HG03175 (cell line): ENCODE results near the gene CHN2.

Experiments used
- ATAC-seq: cut with Tn5 transposase; IDR thresholded peaks from one replicate; pipeline ENCODE4 v1.9.1; 2021; ENCODE audit warnings: mild to moderate bottlenecking, moderate library complexity; ENCODE audit not compliant: unreplicated experiment

Gene CHN2

DNA sequence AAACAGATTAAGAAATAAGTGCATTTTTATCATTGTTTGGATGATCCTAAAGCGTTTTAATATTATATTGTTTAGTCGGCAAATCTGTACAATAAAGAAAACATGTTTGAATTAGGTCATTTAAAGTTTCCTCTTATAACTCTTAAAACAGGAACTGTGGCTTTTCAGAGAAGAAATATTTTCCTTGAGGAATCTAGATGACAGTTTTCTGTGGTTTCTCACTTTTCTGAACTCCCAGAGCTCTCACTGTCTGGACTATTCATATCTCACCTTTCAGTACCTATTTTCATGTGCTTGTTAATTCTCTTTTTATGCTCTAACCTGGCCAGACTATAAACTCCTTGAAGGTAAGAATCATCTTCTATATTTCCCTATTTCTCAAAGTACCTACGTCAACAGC lies 135.1 kb downstream of the CHN2 start:
- no peak for ATAC-seq

DNA sequence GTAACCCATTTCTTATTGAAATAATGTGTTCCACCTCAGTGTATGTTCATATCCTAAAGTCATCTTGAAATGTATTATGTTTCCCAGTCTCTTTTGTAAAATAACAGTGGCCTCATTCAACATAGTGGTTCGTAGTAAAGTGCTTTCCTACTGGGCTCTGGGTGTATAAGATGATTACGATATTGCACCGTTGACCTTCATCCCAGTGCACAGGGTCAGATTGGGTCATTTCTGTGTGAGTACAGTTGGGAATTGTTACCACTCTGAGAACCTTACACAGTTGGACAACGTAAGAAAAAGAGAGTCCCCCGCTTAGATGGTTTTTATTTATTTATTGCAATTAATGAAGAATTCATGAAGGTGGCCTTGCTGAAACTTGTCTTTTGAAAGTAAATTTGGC lies 135.6 kb downstream of the CHN2 start:
- no peak for ATAC-seq

DNA sequence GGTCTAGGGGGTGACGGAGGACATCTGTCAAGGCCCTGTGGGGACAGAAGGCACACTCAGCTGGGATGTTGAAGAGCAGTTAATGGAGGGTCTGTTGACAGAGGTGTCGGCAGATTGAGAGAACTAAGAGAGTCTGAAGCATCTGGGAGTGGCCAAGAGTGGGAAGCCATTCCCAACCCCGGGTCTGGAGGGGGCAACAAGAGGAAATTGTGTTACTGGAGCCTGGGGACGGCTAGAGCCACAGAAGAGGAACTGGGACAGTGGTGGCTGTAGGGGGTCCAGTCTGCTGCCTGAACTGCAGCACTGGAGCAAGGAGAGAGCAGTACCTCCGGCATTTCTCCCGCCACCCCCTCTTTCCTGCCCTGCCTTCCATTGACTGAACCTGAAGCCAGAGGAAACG lies 136.6 kb downstream of the CHN2 start:
- no peak for ATAC-seq

DNA sequence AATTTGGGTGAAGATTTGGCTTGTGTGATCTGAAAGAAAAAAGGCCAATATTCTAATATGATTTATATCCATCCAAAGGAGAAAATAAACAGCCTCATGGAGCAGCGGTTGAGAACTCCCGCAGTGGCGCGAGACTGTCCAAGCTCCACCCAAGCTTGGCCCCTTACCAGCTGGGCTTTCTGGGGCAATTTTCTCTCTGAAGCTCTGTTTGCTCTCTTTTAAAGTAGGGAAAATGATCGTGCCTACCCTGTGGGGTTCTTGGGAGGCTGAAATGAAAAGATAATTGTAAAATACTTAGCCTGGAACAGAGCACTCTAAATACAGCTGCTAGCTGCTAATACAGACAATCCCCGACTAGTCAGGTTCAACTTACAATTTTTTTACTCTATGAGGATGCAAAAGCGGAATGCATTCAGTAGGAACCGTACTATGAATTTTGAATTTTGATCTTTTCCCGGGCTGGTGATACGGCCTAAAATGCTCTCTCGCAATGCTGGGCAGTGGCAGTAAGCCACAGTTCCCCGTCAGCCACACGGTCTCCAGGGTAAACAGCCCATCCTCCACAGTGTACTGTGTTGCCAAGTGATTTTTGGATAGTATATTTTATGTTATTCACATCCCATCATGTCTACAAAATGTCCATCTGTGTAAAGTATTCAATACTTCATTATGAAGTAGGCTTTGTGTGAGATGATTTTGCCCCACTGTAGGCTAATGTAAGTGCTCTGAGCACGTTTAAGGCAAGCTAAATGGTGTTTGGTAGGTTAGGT lies 137.7 kb downstream of the CHN2 start:
- no peak for ATAC-seq

DNA sequence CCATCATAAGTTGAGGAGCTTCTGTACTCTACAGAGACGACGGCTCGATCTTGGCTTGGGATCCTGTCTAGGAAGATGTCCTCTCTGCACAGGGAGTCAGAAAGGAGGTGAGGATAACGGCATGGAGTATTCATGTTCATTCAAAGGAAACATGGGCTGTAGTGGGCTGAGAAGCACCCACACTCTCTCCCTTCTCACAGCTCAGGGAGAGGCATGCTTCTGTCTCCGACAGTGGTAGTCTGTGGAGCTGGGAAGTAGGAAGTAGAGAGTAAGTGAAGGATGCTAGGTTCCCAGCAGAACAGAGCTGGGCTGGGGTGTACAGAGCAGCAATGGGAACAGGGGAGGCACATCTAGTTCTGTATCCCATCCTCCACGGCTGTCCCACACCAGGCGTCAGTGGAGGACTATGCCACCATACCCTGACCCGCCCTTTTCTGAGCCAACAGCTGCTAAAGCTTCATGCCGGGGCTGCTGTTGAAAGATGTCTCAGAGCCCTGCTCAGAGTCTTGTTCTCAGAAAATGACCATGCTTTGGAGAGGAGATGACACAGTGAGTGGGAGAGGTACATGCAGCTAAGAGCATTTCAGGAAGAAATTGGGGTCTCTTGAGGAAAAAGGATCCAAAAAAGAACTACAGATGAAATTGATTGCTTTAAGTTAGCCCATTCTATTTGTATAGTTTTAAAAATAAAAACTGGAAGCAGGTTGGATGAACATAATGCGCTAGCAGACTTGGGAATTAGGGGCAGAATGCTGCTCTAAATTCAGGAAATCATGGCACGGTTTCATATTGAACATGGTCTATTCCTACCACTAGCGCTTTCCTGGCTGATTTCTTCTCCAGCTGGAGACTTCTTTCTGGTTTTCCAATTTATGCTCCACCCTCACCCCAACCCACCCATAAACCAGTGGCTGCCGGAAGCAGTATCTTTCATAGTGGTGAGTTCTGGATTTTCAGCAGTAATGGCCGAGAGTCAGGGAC lies 138.6 kb downstream of the CHN2 start:
- ATAC-seq, result no peak

DNA sequence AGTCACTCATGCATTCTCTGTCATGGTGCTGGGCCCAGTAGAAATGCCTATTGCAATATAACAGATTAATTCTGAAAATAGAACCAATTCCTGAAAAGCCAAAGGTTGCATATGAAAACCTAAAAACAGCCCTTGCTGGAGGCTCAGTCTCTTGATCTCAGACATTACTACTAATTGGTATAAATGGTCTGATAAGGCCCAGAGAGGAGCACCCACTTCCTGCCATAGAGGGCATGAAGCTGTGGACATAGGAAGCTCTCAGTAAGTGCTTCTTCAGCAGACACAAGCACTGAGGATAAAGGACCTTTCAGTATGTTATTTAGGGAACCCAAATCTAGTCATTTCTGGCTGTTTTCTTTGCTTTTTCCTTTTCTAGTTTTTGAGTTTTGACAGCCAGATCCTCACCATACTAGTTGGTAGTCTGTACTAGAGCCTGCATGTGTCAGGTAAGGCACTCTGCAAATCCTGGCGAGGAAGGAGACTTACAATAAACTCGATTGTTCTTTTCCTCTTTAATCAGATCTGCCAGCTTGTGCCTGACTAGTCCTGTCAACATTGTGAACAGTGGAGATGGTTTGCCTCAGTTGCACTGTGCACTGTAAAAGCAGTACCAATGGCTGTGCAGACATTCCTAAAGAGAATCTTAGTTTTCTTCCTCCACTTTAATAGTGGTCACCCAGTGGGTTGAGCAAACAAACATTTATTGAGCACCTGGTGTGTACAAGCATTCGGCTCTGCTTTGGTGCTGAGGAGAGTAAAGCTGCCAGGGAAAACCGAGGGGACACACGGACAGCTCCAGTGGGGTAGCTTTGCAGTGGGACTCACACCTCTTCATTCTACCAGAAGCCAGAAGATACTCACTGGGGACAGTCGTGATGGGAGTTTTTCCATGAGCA lies 140.9 kb downstream of the CHN2 start:
- no peak for ATAC-seq

DNA sequence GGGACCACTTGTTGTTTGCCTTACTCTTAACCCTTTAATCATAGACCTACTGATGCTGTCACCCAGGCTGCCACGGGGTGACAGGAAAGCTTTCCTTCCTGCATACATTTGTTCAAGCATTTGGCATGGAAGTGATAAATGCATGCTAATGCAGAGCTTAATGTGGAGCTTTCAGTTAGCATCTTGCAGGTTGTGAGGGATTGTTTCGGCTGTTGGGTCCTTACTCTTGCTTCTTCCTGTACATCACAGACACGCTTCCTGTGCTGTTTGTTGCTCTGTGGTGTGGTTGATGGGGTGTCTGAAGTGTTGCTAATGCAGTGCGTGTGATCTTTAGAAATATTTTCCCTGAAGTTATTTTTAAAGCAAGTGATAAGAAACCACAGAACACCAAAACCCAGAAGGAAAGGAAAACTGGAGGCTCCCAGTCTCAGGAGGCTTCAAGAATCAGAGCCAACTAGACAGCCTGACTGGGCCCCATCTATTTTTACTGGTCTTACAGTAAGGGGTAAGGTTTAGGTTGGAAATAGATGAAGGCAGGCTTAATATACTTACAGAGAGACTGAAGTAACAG lies 143.1 kb downstream of the CHN2 start:
- ATAC-seq, result no peak

DNA sequence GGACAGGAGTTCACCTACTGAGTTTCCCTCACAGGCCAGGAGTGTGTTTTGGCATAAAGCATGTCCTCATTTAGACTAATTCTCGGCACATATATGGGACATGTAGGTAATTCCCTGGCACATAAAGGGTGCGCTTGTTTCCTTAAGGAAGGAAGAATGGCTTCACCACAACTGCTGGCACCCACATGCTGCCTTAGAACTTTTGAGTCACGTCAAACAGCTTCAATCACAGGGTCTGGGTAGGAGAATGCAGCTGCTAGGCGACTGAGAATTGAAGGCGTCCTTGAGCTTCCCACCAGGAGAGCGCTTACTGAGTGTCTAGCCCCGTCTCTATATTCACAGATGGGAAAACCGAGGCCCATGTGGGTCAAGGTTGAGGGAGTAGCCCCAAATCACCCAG lies 146.1 kb downstream of the CHN2 start:
- ATAC-seq, result no peak

DNA sequence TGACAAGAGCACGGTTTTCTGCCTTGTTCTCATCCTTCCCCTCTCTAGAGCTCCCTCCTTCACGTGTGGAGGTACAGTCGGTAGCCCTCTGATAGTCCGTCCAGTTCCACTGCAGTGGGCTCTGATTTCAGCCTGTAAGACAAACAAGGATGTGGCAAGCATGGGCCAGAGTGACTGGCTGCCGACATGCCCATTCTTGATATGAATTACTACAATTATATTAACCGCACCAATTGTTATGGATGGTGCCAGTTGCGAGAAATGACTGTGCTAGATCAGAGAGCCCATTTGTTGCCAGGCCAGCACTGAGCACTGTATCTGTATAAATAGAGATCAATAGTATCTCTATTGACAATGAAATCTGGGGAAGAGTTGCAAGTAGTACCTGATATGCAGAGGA lies 146.6 kb downstream of the CHN2 start:
- no peak for ATAC-seq

DNA sequence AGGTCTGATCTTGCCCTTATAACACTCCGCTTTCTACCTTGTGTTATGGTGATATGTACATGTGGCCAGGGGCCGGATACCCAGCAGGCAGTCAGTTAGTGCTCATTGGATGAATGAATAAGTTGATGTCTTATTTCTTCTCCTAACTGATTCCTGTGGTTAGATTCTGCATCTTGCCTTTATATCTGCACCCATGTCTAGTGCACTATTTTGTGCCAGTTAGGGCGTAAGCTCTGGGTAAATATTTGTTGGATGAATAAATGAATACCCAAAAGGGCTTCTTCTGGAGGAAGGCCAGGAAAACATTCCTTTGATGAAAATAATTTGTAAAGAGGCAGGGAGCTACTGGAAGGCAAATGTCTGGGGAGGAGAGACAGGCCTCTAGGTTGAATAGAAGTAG lies 148.2 kb downstream of the CHN2 start:
- ATAC-seq, result no peak

DNA sequence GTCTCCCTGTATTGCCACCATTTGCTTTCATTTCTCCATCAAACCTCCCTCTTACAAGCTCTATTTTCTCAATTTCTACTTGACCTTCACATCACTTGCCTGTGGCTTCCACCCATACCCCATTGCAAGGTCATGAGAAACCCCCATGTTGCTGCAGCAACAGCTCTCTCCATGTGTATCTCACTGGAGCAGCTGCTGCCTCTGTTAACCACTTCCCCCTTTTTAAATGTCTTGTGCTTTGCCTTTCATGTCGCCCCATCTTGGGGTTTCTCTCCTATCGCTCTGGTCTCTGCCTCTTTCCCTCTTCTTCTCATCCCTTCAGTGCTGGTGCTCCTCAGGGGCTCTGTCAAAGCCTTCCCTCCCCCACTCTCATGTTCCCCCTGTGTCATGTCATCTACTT lies 148.8 kb downstream of the CHN2 start:
- ATAC-seq, result no peak

DNA sequence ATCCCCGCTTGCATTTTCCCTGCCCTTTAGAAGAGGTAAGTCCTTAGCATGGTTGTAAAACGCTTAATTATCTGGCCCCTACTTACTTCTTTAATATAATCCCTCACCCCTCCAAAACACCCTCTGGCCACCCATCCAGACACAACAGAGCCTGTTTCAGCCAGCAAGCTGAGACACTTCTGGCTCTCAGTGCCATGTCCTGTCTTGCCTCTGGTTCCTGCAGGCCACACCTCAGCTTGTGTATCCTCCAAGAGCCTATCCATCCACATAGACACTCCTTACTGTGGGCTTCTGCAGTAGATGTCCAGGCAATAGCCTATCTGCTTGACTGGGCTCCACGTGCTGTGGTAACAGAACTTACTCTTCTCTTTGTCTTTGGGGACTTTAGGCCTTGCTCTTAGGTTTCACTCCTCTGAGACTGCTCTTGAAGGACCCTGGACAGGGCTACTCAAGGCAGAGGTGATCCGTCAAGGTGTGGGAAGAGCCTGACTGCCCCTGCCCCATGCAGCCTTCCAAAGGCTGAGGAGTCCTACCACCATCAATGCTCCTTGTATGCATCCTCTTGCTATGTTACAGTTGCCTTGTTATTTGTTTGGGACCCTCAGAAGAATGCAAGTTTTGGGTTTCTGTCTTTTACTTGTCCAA lies 149.9 kb downstream of the CHN2 start:
- no peak for ATAC-seq

DNA sequence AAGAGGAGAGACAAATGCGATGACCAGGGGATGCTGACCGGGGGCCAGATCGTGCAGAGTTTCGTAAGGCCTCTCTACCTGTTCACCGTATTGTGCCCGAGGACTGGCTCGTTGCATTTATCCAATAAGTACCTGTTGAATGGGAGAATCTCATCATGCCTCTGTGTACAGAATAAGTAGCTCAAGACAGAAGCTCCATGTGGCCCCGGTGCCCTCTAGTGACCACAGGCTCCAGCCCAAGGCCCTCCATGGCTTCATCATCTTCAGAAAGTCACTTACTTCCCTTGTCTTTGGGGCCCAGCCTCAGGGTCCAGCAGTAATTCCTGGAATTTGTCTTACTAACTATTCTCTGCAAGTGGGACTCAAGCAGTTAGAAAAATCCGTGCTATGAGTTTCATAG lies 151.0 kb downstream of the CHN2 start:
- no peak for ATAC-seq

DNA sequence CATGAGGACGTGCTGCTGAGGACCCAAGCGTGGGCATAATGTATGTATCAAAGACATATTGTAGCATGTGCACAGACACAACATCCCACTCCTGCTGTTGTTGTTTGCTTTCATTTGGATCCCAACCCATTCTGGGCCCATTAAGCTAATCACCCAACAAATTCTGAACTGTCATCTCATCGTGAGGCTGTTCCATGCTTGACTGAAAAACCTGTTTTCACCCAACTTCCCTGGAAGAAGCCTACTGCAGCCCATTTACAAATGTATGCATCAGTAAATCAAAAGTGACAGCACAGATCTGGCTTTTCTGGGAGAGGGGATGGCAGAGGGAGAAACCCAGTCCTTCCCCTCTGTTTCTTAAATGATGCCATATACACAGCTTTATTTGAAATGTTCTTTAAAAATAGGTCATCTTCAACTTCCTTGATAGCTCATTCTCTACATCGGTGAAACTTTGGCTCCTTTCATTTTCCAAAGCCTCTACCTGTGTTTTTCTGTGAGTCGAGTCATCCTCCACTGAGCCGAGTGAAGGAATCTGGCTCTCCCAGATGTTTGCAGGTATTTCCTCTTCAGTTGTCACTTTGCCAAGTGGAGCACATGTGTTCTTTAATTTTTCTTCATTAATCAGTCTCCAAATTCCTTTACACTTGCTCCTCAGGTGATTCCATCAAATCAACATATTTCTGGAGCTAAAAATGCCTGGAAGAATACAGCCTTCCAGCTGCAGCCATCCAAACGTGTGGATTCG lies 151.8 kb downstream of the CHN2 start:
- ATAC-seq, result no peak

DNA sequence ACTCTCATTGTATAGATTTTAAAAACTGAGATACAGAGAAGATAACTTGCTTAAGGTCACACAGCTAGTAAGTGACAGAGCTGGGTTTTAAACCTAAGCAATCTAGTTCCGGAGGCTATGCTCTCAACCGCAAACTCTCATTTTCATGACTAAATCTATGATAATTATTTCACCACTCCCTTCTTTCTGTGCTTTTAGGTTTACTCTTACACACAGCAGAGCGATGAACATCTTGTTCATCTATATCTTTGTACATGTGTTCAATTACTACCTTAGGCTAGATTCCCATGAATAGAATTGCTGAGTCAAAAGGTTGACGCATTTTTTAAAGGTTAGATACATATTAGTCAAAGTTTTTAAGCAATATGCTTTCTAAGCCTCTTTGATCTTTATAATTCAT lies 154.8 kb downstream of the CHN2 start:
- no peak for ATAC-seq

DNA sequence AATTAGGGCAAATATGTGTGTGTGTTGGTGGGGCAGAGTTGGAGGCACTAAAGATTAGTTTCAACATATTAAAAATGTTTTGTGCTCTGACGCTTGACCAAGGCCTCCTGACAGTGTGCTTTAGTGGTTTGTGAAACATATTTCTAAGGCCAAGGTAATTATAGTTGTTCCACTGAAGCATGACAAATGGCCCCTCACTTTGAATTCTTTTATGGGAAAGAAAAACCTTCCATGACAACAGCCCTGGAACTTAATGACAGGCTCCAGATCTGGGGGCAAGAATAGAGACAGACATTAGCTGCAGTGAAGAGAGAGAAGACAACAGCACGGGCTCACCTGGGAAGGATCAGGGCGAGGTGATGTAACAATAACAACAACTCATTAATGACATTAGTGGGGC lies 155.8 kb downstream of the CHN2 start:
- ATAC-seq, result no peak

DNA sequence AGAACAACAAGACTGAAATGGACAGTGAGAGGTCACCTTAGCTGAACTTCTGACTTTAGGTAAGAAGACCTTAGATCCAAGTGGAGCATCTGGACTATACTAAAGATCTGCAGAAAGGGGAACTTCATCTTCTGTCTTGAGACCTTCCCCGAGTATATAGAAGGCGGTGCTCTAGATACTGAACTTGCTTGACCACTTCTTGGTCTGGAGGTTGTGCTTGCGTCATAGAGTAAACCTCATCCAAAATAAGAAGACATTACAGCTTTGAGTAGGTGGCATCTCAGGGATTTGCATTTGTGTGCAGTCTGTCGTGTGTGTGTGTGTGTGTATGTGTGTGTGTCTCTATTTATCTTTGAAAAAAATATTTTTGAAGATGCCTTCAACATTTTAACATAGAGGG lies 157.5 kb downstream of the CHN2 start:
- ATAC-seq, result no peak

DNA sequence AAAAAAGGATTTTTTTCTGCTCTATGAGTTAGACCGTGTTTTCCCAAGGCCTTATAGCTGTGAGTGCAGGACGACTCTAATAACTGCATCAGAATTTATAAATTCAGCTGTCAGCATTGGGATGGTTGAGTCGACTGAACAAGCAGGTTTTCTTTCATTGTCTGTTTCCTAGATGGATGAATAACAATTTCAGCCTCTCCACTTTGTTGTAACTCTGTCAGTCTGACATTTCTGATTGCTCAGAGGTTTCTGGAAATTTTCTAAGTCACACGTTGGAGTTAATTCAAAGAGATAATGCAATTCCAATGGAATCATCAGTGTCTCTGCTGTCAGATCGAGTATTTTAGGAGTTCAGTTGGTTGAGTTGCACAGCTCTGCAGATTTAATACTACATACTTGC lies 159.2 kb downstream of the CHN2 start:
- ATAC-seq, result no peak

DNA sequence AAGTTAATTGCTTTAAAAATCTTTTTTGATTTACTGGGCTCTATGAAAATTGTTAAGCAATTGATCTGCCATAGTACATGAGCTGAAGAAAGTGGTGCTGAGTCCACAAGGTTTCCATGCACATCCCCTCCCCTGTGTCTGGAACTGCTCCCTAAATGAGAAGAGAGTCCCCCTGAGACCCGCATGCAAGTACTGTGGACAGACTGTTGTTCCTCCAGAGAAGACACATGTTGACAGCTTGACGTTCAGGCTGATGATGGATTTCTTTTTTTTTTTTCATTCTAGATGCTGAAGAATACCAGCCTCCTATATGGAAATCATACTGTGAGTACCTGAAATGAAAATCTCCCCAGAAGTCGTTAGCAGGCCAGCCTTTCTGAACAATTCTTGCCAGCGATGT lies 159.8 kb downstream of the CHN2 start:
- no peak for ATAC-seq

DNA sequence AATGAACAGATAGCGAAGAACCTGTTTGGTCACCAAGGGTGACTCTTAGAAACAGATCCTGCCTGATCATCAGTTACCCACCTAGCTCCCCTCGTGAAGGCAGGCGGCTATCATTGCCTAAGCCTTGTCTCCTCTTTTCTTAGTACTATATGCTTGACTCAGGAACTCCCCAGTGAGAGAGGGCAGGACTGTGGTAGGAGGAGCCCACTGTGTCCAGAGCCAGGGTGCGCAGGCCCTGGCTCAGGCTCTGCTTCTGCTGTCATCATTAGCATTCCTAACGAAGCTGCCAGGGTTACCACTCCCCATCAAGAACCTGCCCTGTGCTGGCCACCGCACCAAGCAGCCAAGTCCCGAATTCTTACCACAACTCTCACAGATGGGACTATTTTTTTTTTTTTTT lies 160.8 kb downstream of the CHN2 start:
- no peak for ATAC-seq
